Naive thymus-derived CD4-positive, alpha-beta T cell (primary cell): ENCODE results near the gene CETN1. TPM values are rescaled to one million over a fixed set of nuclear protein-coding genes. Genes with fewer than 3 reads are reported as not detected.

ENCODE experiments used
- ATAC-seq: fragments of 150-1000 bp; cut with Tn5 transposase; 2 replicates; pipeline ENCODE4 v1.10.0; 2021; ENCODE audit warnings: mild to moderate bottlenecking, moderate library complexity
- CTCF ChIA-PET: fragments of 350-600 bp; sonication (Branson Sonifier 250); formaldehyde crosslinking; loops from one replicate; lab custom pipeline; 2021; ENCODE audit warnings: antibody characterized with exemption; lab: Charles Lee
- POLR2A ChIA-PET: fragments of 350-600 bp; sonication (Branson Sonifier 250); formaldehyde crosslinking; loops from one replicate; lab custom pipeline; 2021; ENCODE audit warnings: antibody characterized with exemption, inconsistent platforms; lab: Charles Lee
- DNase-seq, 9 donors: peaks; one replicate each; pipeline versions ENCODE4 v3.0.0 to v3.0.0-alpha.2; 2020 to 2022; ENCODE audit warnings: mixed read lengths in 1 of 9
- H3K27ac ChIP-seq: one replicate; pipeline ENCODE4 v1.7.0; 2013; ENCODE audit warnings: mild to moderate bottlenecking, low read depth, low read length, moderate library complexity
- H3K27me3 ChIP-seq, 2 donors: one replicate each; pipeline ENCODE4 v1.7.0; 2013; ENCODE audit warnings: low read length in 2 of 2, mild to moderate bottlenecking in 2 of 2, moderate library complexity in 2 of 2; ENCODE audit not compliant: control insufficient read depth in 2 of 2, insufficient read depth in 2 of 2
- H3K36me3 ChIP-seq, 3 experiments: 1 replicate in 2 of 3; 2 replicates in 1 of 3; pipeline ENCODE4 v1.7.0; 2013; ENCODE audit warnings: low read length in 3 of 3, mild to moderate bottlenecking in 3 of 3, moderate library complexity in 1 of 3; ENCODE audit not compliant: insufficient read depth in 3 of 3, control insufficient read depth in 2 of 3
- H3K4me1 ChIP-seq, 2 donors: one replicate each; pipeline ENCODE4 v1.7.0; 2013; ENCODE audit warnings: low read length in 2 of 2, mild to moderate bottlenecking in 2 of 2, moderate library complexity in 1 of 2; ENCODE audit not compliant: control insufficient read depth in 2 of 2, insufficient read depth in 2 of 2
- H3K4me3 ChIP-seq: 2 replicates; pipeline ENCODE4 v1.7.0; 2013; ENCODE audit warnings: mild to moderate bottlenecking, low read length
- H3K9me3 ChIP-seq, 3 experiments: 1 replicate in 2 of 3; 2 replicates in 1 of 3; pipeline ENCODE4 v1.7.0; 2013; ENCODE audit warnings: low read length in 3 of 3; ENCODE audit not compliant: control insufficient read depth in 2 of 3
- H3K27ac Mint-ChIP-seq, 9 donors: one replicate each; pipeline ENCODE4 v1.8.0; 2020 to 2022; ENCODE audit warnings: mixed read lengths in 9 of 9, mild to moderate bottlenecking in 8 of 9, moderate library complexity in 5 of 9, inconsistent platforms in 2 of 9
- H3K27me3 Mint-ChIP-seq, 5 donors: one replicate each; pipeline ENCODE4 v1.8.0; 2021 to 2022; ENCODE audit warnings: mixed read lengths in 5 of 5, mild to moderate bottlenecking in 1 of 5
- H3K36me3 Mint-ChIP-seq, 5 donors: one replicate each; pipeline ENCODE4 v1.8.0; 2020 to 2022; ENCODE audit warnings: mixed read lengths in 5 of 5, mild to moderate bottlenecking in 3 of 5, inconsistent platforms in 1 of 5
- H3K4me1 Mint-ChIP-seq, 7 donors: one replicate each; pipeline ENCODE4 v1.8.0; 2020 to 2022; ENCODE audit warnings: mixed read lengths in 7 of 7, mild to moderate bottlenecking in 3 of 7, inconsistent platforms in 1 of 7
- H3K4me3 Mint-ChIP-seq, 10 donors: one replicate each; pipeline ENCODE4 v1.8.0; 2020 to 2022; ENCODE audit warnings: mild to moderate bottlenecking in 10 of 10, mixed read lengths in 10 of 10, moderate library complexity in 6 of 10, inconsistent platforms in 2 of 10
- H3K9me3 Mint-ChIP-seq, 11 donors: one replicate each; pipeline ENCODE4 v1.8.0; 2020 to 2022; ENCODE audit warnings: mixed read lengths in 11 of 11, mild to moderate bottlenecking in 4 of 11, inconsistent platforms in 1 of 11, moderate library complexity in 1 of 11
- intact Hi-C, 2 donors: fragments of 100-400 bp; cut with micrococcal nuclease; formaldehyde crosslinking; loops; one replicate each; pipeline ENCODE4 v1.15.1; 2023
- polyA plus RNA-seq, 2 donors: library from polyadenylated mRNA; unstranded; fragments of 300-500 nt; fragmentation: Illumina TruSeq; gene quantifications; one replicate each; pipeline ENCODE4 v1.2.3, GENCODE V29; 2021
- total RNA-seq, 6 experiments: library from RNA in 5 of 6; stranded (reverse) in 5 of 6; gene quantifications; 1 replicate in 5 of 6; 2 replicates in 1 of 6; pipeline ENCODE4 v1.2.3 and lab custom pipeline; 2021 to 2026

CETN1 gene
- total and polyA plus RNA-seq, 7 experiments from 2014 or later = not detected

GRCh38 chr18:623761-624620, 43.8 kb downstream of the CETN1 start:
- Mint-ChIP-seq H3K27me3 (peaks cover 0 to 48% (median 5%) of the 10 kb centered on the region in 5 donors), H3K27ac (no peak overlapping the region), H3K4me3 (no peak overlapping the region), H3K36me3 (no peaks in the 10 kb centered on the region), H3K9me3 (no peaks in the 10 kb centered on the region), H3K4me1 (peaks cover 0 to 2% (median 0%) of the 10 kb centered on the region in 7 donors)
- Histone ChIP-seq H3K36me3 (no peaks in the 10 kb centered on the region), H3K4me3 (no peak overlapping the region), H3K27ac (no peak overlapping the region), H3K27me3 (no peaks in the 10 kb centered on the region), H3K4me1 (no peaks in the 10 kb centered on the region), H3K9me3 (no peaks in the 10 kb centered on the region)
- ATAC-seq (peak; percentile 78), DNase-seq (peak; percentile 10 to 59 (median 37))
- CTCF ChIA-PET = interaction anchor here (0.8 to 3.2 kb wide), 8 partner anchors 16 to 1918 kb away, joined by 3 to 14 read pairs (median 4); no protein-coding TSS in a partner anchor
- POLR2A ChIA-PET = interaction anchor here (0.7 kb wide), 1 partner anchor 215 kb away, joined by 4 read pairs; no protein-coding TSS in a partner anchor
- intact Hi-C loops = loop anchor here (1.0 to 10.0 kb wide), 8 partner anchors 35 to 1921 kb away; no protein-coding TSS in a partner anchor

- Histone ChIP-seq H3K4me1 (no peaks in the 10 kb centered on the region), H3K27ac (no peak overlapping the region), H3K9me3 (no peaks in the 10 kb centered on the region), H3K27me3 (no peaks in the 10 kb centered on the region), H3K4me3 (no peak overlapping the region), H3K36me3 (no peaks in the 10 kb centered on the region)
- ATAC-seq = no peak
- intact Hi-C loops = loop anchor here in 1 of 2 donors (10.0 kb wide), 2 partner anchors 338 to 1918 kb away; no protein-coding TSS in a partner anchor
- peaks cover 0 to 2% (median 0%) of the 10 kb centered on the region in 7 donors for H3K4me1 Mint-ChIP-seq
- ChIA-PET POLR2A (no interaction called here), CTCF (no interaction called here)
- peaks cover 0 to 31% (median 8%) of the 10 kb centered on the region in 5 donors for H3K27me3 Mint-ChIP-seq
- no peak overlapping the region for H3K4me3 Mint-ChIP-seq
- no peak for DNase-seq
- H3K36me3 Mint-ChIP-seq = peaks cover 0 to 4% (median 0%) of the 10 kb centered on the region in 5 donors
- no peak overlapping the region for H3K27ac Mint-ChIP-seq
- peaks cover 0 to 4% (median 0%) of the 10 kb centered on the region in 11 donors for H3K9me3 Mint-ChIP-seq
Measured at GRCh38 chr18:627231-627630, 47.1 kb downstream of the CETN1 start.

DNA sequence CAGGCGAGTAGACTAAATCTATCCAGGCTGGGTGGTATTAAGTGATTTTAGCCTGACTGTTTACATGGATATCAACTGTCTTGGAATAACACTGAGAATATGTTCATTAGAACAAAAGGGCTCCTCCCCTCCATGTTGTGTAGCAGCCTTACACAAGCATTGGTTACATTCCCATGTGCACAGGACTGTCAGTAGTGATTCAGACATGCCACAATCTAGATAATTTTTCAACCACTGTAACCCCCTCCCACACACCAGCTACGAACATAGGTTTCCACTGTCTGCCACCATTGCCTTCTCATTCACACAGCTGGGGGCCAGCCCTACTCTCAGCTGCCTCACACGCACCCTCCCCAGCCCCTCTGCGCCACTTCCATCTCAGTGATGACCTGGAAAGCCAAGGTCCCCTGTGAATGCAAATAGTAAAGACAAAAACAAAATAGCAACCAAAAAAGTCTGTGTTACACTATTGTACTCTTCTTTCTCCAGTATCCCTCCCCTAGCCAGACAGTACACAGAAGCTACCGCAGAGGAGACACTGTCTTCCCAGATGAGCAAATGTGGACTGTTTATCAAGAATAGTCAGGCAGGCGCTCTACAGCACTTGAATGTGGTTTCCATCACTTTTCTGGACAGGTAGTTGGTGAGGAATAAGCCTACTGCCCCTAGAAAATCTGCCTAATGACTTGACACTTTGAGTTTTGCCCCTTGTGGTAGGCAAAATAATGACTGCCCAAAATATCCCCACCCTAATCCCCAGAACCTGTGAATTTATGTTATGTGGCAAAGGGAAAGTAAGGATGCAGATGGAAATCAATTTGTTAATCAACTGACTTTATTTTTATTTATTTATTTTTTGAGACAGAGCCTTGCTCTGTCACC, 49.3 kb downstream of the CETN1 start:
- CTCF ChIA-PET = no interaction called here
- no peak overlapping the region for H3K4me3 Mint-ChIP-seq

GRCh38 chr18:631560-631959, 51.4 kb downstream of the CETN1 start:
- Mint-ChIP-seq H3K9me3 (peaks cover 0 to 4% (median 0%) of the 10 kb centered on the region in 11 donors), H3K4me3 (no peak overlapping the region), H3K27ac (no peak overlapping the region), H3K4me1 (no peaks in the 10 kb centered on the region), H3K27me3 (peaks cover 0 to 22% (median 5%) of the 10 kb centered on the region in 5 donors), H3K36me3 (peaks cover 0 to 4% (median 0%) of the 10 kb centered on the region in 5 donors)
- no peak for DNase-seq
- Histone ChIP-seq H3K9me3 (no peaks in the 10 kb centered on the region), H3K27ac (no peak overlapping the region), H3K4me3 (no peak overlapping the region), H3K36me3 (no peaks in the 10 kb centered on the region), H3K4me1 (no peaks in the 10 kb centered on the region), H3K27me3 (no peaks in the 10 kb centered on the region)
- ChIA-PET CTCF (no interaction called here), POLR2A (no interaction called here)
- ATAC-seq = no peak
- intact Hi-C loops = no loop called here

More for the DNA sequence above, 49.3 kb downstream of the CETN1 start:
- Mint-ChIP-seq H3K27ac (peak overlapping the region in 1 of 9 donors; percentile 8), H3K36me3 (peaks cover 0 to 4% (median 0%) of the 10 kb centered on the region in 5 donors), H3K9me3 (peaks cover 0 to 4% (median 0%) of the 10 kb centered on the region in 11 donors), H3K27me3 (peaks cover 0 to 30% (median 5%) of the 10 kb centered on the region in 5 donors), H3K4me1 (no peaks in the 10 kb centered on the region)
- Histone ChIP-seq H3K27ac (no peak overlapping the region), H3K27me3 (no peaks in the 10 kb centered on the region), H3K36me3 (no peaks in the 10 kb centered on the region), H3K4me3 (no peak overlapping the region), H3K4me1 (no peaks in the 10 kb centered on the region), H3K9me3 (no peaks in the 10 kb centered on the region)
- POLR2A ChIA-PET = no interaction called here
- intact Hi-C loops = loop anchor here in 1 of 2 donors (10.0 kb wide), 2 partner anchors 335 to 1915 kb away; no protein-coding TSS in a partner anchor
- ATAC-seq (no peak), DNase-seq (no peak)

Other genes with a start within 250 kb of the CETN1 start
- gene COLEC12, start 79.7 kb upstream of the CETN1 start, total RNA-seq = under 1 TPM in 3 of 5 experiments, not detected in 2; 0.12 to 0.35 (median 0.19) TPM
- not detected for gene COLEC12, start 79.7 kb upstream of the CETN1 start, polyA plus RNA-seq
- under 1 TPM in 1 of 5 experiments, not detected in 4; 0.19 TPM for gene CLUL1, start 16.6 kb downstream of the CETN1 start, total RNA-seq
- under 1 TPM; 0.26 to 0.52 TPM for gene CLUL1, start 16.6 kb downstream of the CETN1 start, polyA plus RNA-seq
- gene TYMS, start 77.3 kb downstream of the CETN1 start, total RNA-seq = 100 to 1,000 TPM in 1 of 5 experiments, 1 to 10 TPM in 1, under 1 TPM in 1, not detected in 2; 0.85 to 241 (median 2.0) TPM
- gene TYMS, start 77.3 kb downstream of the CETN1 start, polyA plus RNA-seq = not detected
- 100 to 1,000 TPM in 2 of 5 experiments, 10 to 100 TPM in 3; 80.1 to 137 (median 90.0) TPM for gene ENOSF1, start 132.2 kb downstream of the CETN1 start, total RNA-seq
- 10 to 100 TPM; 12.2 to 16.5 TPM for gene ENOSF1, start 132.2 kb downstream of the CETN1 start, polyA plus RNA-seq
- 10 to 100 TPM; 14.2 to 15.8 (median 14.8) TPM for gene YES1, start 231.9 kb downstream of the CETN1 start, total RNA-seq
- gene YES1, start 231.9 kb downstream of the CETN1 start, polyA plus RNA-seq = 1 to 10 TPM in 1 of 2 donors, under 1 TPM in 1; 0.66 to 4.1 TPM